Caco-2 (cell line): ENCODE measurements around the gene AMPD3. TPM values are rescaled to one million over a fixed set of nuclear protein-coding genes. Genes with fewer than 3 reads are reported as not detected.

Source experiments
- BruUV-seq: library from RNA; stranded (reverse); fragments of 400-500 nt; replicated peaks from 2 replicates; lab custom pipeline; 2021; lab: Mats Ljungman, UMichigan
- CTCF ChIA-PET: fragments of 300-600 bp; sonication (Branson Sonifier 250); formaldehyde crosslinking; loops from one replicate; lab custom pipeline; 2022; ENCODE audit warnings: antibody characterized with exemption; lab: Charles Lee
- POLR2A ChIA-PET: fragments of 300-600 bp; sonication (Branson Sonifier 250); formaldehyde crosslinking; loops from one replicate; lab custom pipeline; 2022; ENCODE audit warnings: antibody characterized with exemption; lab: Charles Lee
- DNase-seq, 2 experiments: peaks; one replicate each; pipeline versions ENCODE4 v3.0.0 to v3.0.0-alpha.2; 2020 to 2022
- H3K27me3 ChIP-seq: replicated peaks from 2 replicates; pipeline ENCODE4 v1.6.0; 2011; ENCODE audit warnings: low read length; ENCODE audit not compliant: control insufficient read depth, insufficient read depth
- H3K36me3 ChIP-seq: 2 replicates; pipeline ENCODE4 v1.5.1; 2011; ENCODE audit warnings: low read length; ENCODE audit not compliant: control insufficient read depth, insufficient read depth
- H3K4me1 ChIP-seq: fragments of 250-450 bp; sonication (Bioruptor Pico); 2 replicates; pipeline ENCODE4 v1.5.1; 2020; ENCODE audit warnings: mild to moderate bottlenecking
- H3K4me3 ChIP-seq: 2 replicates; pipeline ENCODE4 v1.5.1; 2011; ENCODE audit warnings: low read depth, mild to moderate bottlenecking, control low read depth, low read length
- H3K9me3 ChIP-seq: fragments of 250-450 bp; sonication (Bioruptor Pico); 2 replicates; pipeline ENCODE4 v1.5.1; 2020; ENCODE audit warnings: mild to moderate bottlenecking, moderate library complexity
- H3K27ac Mint-ChIP-seq: one replicate; pipeline ENCODE4 v1.8.0; 2022; ENCODE audit warnings: mixed read lengths; ENCODE audit not compliant: unreplicated experiment
- H3K27me3 Mint-ChIP-seq: one replicate; pipeline ENCODE4 v1.8.0; 2022; ENCODE audit warnings: mixed read lengths; ENCODE audit not compliant: insufficient read depth, unreplicated experiment
- H3K36me3 Mint-ChIP-seq: one replicate; pipeline ENCODE4 v1.8.0; 2022; ENCODE audit warnings: mild to moderate bottlenecking, mixed read lengths; ENCODE audit not compliant: insufficient read depth, unreplicated experiment
- H3K4me1 Mint-ChIP-seq: one replicate; pipeline ENCODE4 v1.8.0; 2022; ENCODE audit warnings: low read depth, mixed read lengths; ENCODE audit not compliant: unreplicated experiment
- H3K4me3 Mint-ChIP-seq: one replicate; pipeline ENCODE4 v1.8.0; 2022; ENCODE audit warnings: mild to moderate bottlenecking, moderate library complexity, mixed read lengths; ENCODE audit not compliant: unreplicated experiment
- H3K9me3 Mint-ChIP-seq: one replicate; pipeline ENCODE4 v1.8.0; 2022; ENCODE audit warnings: mixed read lengths; ENCODE audit not compliant: unreplicated experiment
- intact Hi-C: fragments of 100-400 bp; cut with micrococcal nuclease; formaldehyde crosslinking; loops from one replicate; pipeline ENCODE4 v1.10.0; 2022; ENCODE audit not compliant: unreplicated experiment
- total RNA-seq: library from RNA; stranded (reverse); gene quantifications from 2 replicates; pipeline ENCODE4 v1.2.3, GENCODE V29; 2022
- TF ChIP-seq, protein P1 (sequence below), 2 experiments: fragments of 200-600 bp in 1 of 2; IDR thresholded peaks; 1 replicate in 1 of 2; 2 replicates in 1 of 2; pipeline versions ENCODE4 v1.5.1 to v1.8.0; 2011 to 2022; ENCODE audit warnings: antibody characterized with exemption in 1 of 2, control low read depth in 1 of 2, inconsistent platforms in 1 of 2, low read depth in 1 of 2, low read length in 1 of 2, mild to moderate bottlenecking in 1 of 2, moderate library complexity in 1 of 2; ENCODE audit not compliant: insufficient read depth in 1 of 2, severe bottlenecking in 1 of 2, unreplicated experiment in 1 of 2

AMPD3 gene
- total RNA-seq, 1 experiment from 2014 or later, result 13.4 TPM

DNA sequence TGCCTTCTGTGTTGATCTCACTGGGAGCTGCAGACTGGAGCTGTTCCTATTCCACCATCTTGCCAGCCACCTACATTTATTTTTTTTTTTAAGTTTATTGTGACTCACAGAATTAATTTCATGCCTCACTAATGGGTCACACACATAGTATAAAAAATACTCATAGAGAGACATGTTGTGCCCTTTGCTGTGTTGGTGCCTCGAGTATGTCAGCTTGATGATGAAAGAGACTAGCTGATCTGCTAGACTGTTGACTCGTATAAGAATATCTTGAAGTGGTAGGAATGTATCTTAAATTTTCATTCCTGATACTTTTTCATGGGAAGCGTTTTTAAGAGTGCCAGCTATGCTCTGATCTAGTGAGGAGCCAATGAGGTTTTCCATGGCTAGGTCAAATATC lies 28.6 kb upstream of the AMPD3 start:
- no TSS peak for BruUV-seq
- Mint-ChIP-seq H3K27ac (no peak overlapping the region), H3K4me3 (no peak overlapping the region), H3K36me3 (no peaks in the 10 kb centered on the region), H3K9me3 (peaks cover 24% of the 10 kb centered on the region), H3K27me3 (no peaks in the 10 kb centered on the region), H3K4me1 (no peaks in the 10 kb centered on the region)
- intact Hi-C loops, result no loop called here
- Histone ChIP-seq H3K4me1 (no peaks in the 10 kb centered on the region), H3K27me3 (no peaks in the 10 kb centered on the region), H3K9me3 (peaks cover 3% of the 10 kb centered on the region; the same call in 1 of the 2 replicates), H3K36me3 (no peaks in the 10 kb centered on the region), H3K4me3 (no peak overlapping the region)
- ChIA-PET POLR2A (no interaction called here), CTCF (no interaction called here)
- TF ChIP-seq, protein P1, sequence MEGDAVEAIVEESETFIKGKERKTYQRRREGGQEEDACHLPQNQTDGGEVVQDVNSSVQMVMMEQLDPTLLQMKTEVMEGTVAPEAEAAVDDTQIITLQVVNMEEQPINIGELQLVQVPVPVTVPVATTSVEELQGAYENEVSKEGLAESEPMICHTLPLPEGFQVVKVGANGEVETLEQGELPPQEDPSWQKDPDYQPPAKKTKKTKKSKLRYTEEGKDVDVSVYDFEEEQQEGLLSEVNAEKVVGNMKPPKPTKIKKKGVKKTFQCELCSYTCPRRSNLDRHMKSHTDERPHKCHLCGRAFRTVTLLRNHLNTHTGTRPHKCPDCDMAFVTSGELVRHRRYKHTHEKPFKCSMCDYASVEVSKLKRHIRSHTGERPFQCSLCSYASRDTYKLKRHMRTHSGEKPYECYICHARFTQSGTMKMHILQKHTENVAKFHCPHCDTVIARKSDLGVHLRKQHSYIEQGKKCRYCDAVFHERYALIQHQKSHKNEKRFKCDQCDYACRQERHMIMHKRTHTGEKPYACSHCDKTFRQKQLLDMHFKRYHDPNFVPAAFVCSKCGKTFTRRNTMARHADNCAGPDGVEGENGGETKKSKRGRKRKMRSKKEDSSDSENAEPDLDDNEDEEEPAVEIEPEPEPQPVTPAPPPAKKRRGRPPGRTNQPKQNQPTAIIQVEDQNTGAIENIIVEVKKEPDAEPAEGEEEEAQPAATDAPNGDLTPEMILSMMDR (IDR thresholded peaks at IDR 0.05; ENCODE audit: insufficient read depth in 1 of 2, low read depth in 1 of 2, low read length in 1 of 2, severe bottlenecking in 1 of 2, unreplicated experiment in 1 of 2), result no peak
- no peak for DNase-seq

GRCh38 chr11:10428453-10428852 lies 26.6 kb upstream of the AMPD3 start:
- Mint-ChIP-seq H3K27me3 (no peaks in the 10 kb centered on the region), H3K9me3 (peaks cover 14% of the 10 kb centered on the region), H3K36me3 (no peaks in the 10 kb centered on the region), H3K27ac (no peak overlapping the region), H3K4me1 (peaks cover 6% of the 10 kb centered on the region), H3K4me3 (no peak overlapping the region)
- no TSS peak for BruUV-seq
- Histone ChIP-seq H3K4me3 (no peak overlapping the region), H3K9me3 (no peaks in the 10 kb centered on the region), H3K4me1 (no peaks in the 10 kb centered on the region), H3K27me3 (no peaks in the 10 kb centered on the region), H3K36me3 (no peaks in the 10 kb centered on the region)
- DNase-seq, result no peak
- TF ChIP-seq, protein P1 (IDR thresholded peaks at IDR 0.05; ENCODE audit: insufficient read depth in 1 of 2, low read depth in 1 of 2, low read length in 1 of 2, severe bottlenecking in 1 of 2, unreplicated experiment in 1 of 2), result no peak
- intact Hi-C loops, result no loop called here
- ChIA-PET CTCF (no interaction called here), POLR2A (no interaction called here)

DNA sequence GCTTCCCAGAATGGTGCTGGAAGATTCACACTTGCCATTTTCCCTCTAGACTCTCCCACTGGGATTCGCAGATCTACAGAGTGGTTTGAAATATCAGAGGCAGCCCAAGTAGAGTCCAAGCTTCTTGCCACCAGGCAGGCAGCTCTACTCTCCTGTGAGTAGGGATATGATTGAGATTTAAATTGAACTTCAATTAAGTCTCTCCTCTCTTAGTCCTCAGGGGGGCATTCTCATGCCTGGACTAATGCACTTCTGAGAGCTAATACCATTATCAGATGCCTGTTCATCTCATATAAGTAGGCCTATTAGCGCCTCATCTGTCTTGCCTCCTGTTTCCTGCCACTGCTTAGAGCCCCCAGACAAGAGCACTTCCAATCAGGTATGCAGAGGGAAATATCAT lies 25.5 kb upstream of the AMPD3 start:
- no peaks in the 10 kb centered on the region for H3K36me3 Mint-ChIP-seq
- H3K4me3 ChIP-seq, result no peak overlapping the region
- no peaks in the 10 kb centered on the region for H3K36me3 ChIP-seq
- CTCF ChIA-PET, result no interaction called here
- H3K9me3 ChIP-seq, result no peaks in the 10 kb centered on the region
- H3K27ac Mint-ChIP-seq, result no peak overlapping the region
- H3K4me1 Mint-ChIP-seq, result peaks cover 6% of the 10 kb centered on the region
- intact Hi-C loops, result no loop called here
- no peak for DNase-seq
- H3K9me3 Mint-ChIP-seq, result peaks cover 6% of the 10 kb centered on the region
- H3K4me3 Mint-ChIP-seq, result no peak overlapping the region
- BruUV-seq, result no TSS peak
- no peaks in the 10 kb centered on the region for H3K4me1 ChIP-seq
- H3K27me3 Mint-ChIP-seq, result no peaks in the 10 kb centered on the region
- H3K27me3 ChIP-seq, result no peaks in the 10 kb centered on the region
- POLR2A ChIA-PET, result no interaction called here
- TF ChIP-seq, protein P1 (IDR thresholded peaks at IDR 0.05; ENCODE audit: insufficient read depth in 1 of 2, low read depth in 1 of 2, low read length in 1 of 2, severe bottlenecking in 1 of 2, unreplicated experiment in 1 of 2), result no peak
